HL-60/S4 treated with retinoic acid at 250 ng/mL for 4 days and 3 days (cell line): ENCODE data around the gene CNOT1.
"Not testable (repeated sequence)": the region's sequence is repeated elsewhere in the genome, so short reads cannot be mapped to it uniquely, and the experiment has no call there.

ENCODE experiments used
- in situ Hi-C: fragments of 300-500 bp; cut with MboI; formaldehyde crosslinking; loops from 2 replicates; pipeline ENCODE4 v1.7.0; 2022; ENCODE audit warnings: low sequenced_read_pairs

CNOT1 gene

DNA sequence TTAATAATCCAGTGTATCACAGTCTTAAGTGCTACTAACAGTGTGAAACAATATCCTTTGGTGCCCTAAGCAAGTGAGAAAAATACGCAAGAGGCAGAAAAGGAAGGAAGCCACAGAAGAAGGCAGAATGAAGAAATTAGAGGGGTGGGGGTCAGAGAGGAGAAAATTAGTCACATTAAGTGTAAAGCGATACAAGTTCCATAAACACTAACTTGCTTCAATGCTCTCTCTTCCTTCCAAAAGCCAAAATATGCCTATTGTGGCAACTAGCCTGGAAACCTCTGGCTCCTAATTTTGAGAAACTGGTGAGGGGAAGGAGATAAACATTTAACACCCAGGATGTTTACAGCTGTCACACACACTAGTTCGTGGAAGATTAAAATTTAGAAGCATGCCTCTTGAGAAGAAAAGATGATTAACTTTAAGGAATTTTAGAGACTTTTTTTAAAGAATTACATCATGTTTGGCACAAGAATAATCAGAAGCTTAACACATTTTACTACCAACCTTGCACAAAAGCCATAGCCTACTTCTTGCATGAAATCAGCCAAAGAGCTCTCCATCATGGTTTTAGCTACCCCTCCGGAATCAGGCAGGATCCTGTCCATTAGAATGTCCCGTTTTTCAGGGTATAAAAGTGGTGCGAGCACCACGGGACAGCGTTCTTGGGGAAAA, 44.7 kb downstream of the CNOT1 start:
- in situ Hi-C loops = loop anchor here (10.0 kb wide), 1 partner anchor 50 kb away; no protein-coding TSS in a partner anchor

- in situ Hi-C loops = loop anchor here (10.0 kb wide), 1 partner anchor 48 kb away; no protein-coding TSS in a partner anchor
Measured at GRCh38 chr16:58582971-58583765, 46.5 kb downstream of the CNOT1 start.

DNA sequence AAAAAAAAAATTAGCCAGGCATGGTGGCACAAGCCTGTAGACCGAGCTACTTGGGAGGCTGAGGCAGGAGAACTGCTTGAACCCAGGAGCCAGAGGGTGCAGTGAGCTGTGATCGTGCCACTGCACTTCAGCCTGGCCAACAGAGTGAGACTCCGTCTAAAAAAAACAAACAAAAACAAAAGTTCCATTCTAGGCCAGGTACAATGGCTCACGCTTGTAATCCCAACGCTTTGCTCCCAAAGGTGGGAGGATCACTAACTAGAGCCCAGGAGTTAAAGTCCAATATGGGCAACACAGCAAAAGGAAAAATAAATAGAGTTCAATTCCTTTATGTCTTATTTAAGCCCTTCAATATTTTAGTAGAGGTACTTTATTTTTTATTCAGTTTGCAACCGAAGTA, 47.5 kb downstream of the CNOT1 start:
- in situ Hi-C loops = loop anchor here (10.0 kb wide), 1 partner anchor 47 kb away; no protein-coding TSS in a partner anchor

DNA sequence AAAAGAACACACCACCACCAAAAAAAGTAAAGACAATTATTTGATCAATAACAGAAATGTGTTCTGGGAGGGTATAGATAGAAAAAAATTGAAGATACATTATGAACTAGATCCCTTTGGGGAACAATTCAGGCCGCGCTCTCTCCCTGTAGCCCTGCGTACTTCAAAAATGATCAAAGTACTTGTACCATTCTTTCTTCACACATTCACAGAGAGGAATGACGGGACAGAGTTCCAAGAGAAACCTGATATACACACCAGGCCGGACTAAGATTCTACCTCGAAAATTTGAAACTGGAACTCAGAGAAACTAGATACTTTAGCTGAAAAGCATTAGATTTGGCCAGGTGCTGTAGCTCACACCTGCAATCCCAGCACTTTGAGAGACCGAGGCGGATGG, 50.0 kb downstream of the CNOT1 start:
- in situ Hi-C loops = no loop called here

DNA sequence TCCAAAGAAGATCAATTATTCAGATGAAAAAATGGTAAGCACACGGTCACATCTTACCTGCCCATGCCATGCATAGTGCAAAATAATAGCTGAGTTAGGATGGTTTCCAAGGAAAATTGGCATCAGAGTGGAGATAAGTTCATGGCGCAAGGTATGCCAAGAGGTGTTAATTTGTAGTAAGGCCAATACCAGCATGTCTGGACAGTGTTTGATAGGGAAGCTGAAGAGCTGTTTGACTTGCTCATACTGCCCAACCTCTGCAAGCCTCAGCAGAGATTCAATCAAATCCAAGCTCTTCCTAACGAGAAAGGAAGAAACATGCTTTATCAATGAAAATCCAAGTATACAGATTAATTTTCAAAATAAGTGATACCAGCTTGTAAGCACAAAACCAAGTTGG, 51.0 kb downstream of the CNOT1 start:
- in situ Hi-C loops = no loop called here

DNA sequence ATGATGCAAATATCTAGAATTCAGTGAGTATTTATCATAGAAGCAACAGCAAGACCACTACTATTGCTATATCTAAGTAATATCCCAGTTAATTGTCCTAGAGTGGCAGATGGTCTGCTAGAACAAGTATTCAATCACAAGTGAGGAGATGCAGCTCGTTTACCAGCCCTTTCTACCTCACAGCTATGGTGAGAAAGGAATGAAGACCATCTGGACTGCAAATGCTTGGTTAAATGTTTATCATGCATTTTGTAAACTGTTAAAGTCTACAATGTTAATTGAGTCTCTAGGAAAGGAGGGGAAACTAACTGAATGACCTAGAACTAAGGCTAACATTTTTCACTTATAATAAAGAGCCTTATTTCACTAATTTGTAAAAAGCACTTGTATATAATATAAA, 52.5 kb downstream of the CNOT1 start:
- in situ Hi-C loops = no loop called here

DNA sequence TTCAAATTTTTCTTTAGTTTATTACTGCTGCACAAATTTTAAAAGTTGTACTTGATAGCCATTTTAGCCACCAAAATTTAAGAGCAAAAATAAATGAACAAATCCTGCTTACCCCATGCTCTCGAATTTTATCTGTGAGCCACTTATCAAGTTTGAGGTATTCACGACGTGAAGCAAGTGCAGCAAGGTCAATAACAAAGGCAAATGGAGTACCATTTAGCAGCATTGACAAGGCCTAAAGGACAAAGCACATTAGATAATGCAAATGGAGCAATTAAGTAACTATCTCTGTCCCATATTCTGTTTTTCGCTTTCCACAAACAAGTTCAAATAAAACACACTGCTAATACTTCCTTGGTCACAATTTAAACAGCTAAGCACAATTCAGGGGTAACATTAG, 54.7 kb downstream of the CNOT1 start:
- in situ Hi-C loops = no loop called here

DNA sequence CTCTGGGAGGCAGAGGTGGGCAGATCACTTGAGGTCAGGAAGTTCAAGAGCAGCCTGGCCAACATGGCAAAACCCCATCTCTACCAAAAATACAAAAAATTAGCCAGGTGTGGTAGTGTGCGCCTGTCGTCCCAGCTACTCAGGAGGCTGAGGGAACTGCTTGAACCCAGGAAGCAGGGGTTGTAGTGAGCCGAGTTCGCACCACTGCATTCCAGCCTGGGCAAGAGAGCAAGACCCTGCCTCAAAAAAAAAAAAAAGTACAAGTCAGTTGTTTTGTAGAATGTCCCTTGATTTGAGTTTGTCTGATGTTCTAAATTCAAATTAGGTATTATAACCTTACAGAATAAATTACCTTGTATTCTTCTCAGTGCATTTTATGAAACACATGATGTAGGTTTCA, 63.9 kb downstream of the CNOT1 start:
- in situ Hi-C loops = not testable (repeated sequence)

DNA sequence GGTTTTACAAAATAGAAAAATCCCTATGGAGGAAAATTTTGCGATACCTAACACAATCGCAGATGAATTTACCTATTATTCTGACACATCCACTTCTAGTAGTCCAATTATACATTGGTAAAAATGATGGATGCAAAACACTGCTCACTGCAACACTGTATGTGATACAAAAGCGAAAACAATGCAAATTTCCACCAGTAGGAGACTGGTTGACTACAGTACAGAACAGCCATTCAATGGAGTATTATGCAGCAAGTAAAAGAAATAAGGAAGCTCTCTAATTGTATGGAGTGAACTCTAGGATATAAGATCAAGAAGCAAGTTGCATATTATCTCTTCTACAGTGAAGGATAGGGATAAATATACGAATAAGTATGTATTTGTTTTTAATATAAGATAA, 65.9 kb downstream of the CNOT1 start:
- in situ Hi-C loops = no loop called here

DNA sequence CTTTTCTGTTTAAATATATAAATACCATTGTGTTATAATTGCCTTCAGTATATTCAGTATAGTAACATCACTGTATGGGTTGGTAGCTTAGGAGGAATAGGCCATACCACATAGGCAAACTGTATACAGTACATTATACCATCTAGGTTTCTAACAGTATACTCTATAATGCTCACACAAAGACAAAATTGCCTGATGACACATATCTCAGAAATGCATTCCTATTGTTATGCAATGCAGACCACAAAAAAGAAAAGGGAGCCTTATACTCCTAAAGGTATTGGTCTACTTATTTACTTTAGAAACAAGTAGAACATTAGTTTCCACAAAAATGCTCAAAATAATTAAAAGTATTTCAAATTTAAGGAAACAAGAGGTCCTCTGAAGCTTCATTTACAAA, 66.4 kb downstream of the CNOT1 start:
- in situ Hi-C loops = no loop called here

DNA sequence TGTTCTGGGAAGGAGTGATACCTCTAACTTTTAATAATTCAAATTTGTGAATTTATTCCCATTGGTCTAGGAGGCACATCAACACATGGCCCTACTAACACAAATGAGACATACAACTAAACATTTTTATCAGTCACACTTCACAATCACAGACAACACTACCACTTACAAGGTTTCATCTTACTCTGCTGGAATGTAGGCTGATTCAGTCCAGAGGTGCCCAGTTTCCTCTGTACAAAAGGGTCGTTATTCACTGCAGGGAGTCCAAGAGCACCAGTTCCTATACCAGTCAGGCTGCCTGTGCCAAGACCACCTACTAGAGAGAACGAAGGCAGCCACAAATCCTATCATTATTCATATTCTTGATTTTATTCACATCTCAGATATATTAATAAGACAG, 72.9 kb downstream of the CNOT1 start:
- in situ Hi-C loops = no loop called here

GRCh38 chr16:58551496-58551895, 78.1 kb downstream of the CNOT1 start:
- in situ Hi-C loops = no loop called here

DNA sequence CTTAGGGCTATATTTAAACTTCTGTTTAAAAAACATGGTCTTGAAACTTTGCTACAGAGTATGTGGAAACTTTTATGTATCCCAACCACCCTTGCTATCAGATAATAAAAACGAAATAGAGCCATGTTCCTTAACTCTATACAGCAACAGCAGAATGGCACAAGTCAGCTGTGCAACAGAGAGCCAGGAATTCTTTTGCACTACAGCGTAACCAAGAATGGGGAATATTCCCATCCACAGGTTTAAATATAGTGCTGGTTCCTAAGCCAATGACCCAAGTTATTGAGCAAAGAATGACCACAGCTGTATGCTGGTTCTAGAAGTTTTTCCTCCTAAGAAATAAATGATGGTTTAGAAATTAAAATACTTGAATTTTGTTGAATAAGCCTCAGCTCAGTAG, 81.2 kb downstream of the CNOT1 start:
- in situ Hi-C loops = no loop called here

- in situ Hi-C loops = no loop called here
Measured at GRCh38 chr16:58543685-58544084, 85.9 kb downstream of the CNOT1 start.

- in situ Hi-C loops = no loop called here
Measured at GRCh38 chr16:58542291-58542690, 87.3 kb downstream of the CNOT1 start.

DNA sequence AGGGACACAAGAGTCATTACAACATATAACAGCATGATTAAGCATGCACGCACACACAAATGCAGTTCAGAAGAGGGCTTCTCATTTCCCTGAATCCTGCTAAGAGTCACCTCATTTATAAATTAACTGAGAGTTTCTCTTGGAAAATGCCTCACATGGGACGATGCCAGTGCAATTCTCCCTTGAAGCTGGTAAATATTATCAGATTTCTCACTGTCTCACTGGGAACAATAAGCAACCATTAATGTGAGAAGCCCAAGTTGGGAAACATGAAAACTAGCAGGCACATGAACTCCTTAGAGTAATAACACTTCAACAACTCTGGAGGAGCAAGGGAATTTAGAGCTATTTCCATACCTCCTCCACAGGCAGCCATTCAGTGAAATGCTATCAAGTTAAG, 87.9 kb downstream of the CNOT1 start:
- in situ Hi-C loops = no loop called here

- in situ Hi-C loops = loop anchor here (10.0 kb wide), 1 partner anchor 47 kb away; no protein-coding TSS in a partner anchor
Measured at GRCh38 chr16:58537124-58537906, 92.3 kb downstream of the CNOT1 start.

DNA sequence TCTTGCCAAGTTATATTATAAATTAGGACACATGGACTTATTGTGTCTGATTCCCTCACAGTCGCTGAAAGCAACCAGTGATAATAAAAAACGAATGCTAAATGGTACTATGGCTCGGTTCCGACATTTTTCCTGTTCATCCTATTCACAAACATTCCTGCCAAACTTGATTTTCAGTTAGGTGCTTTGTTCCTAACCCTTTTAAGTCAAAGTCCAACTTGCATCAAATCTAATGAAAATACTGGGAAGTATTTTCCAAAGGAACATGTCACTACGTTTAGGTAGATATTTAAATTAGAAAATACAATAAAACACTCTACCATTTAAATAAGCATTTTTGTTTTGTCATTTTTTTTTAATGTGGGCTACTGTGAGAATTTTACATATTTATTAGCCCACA, 93.3 kb downstream of the CNOT1 start:
- in situ Hi-C loops = loop anchor here (10.0 kb wide), 1 partner anchor 49 kb away; no protein-coding TSS in a partner anchor

DNA sequence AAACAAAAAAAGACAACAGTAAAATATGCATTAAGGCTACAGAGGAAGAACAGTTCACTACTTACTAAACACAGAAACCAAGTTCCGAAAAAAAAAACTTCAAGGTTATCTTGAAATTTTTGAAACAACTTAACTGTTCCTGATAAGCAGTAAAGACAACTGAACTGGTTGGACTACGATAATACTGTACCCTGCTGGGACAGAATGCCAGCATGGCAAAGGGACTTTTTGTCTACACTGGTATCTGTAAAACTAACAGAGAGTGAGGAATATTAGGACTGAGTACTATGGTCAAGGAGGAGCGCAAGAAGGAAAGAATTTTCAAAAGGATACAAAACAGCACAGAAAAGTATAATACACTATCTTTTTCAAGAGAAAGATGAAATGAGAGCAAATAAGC, 94.5 kb downstream of the CNOT1 start:
- in situ Hi-C loops = loop anchor here (10.0 kb wide), 1 partner anchor 50 kb away; no protein-coding TSS in a partner anchor

DNA sequence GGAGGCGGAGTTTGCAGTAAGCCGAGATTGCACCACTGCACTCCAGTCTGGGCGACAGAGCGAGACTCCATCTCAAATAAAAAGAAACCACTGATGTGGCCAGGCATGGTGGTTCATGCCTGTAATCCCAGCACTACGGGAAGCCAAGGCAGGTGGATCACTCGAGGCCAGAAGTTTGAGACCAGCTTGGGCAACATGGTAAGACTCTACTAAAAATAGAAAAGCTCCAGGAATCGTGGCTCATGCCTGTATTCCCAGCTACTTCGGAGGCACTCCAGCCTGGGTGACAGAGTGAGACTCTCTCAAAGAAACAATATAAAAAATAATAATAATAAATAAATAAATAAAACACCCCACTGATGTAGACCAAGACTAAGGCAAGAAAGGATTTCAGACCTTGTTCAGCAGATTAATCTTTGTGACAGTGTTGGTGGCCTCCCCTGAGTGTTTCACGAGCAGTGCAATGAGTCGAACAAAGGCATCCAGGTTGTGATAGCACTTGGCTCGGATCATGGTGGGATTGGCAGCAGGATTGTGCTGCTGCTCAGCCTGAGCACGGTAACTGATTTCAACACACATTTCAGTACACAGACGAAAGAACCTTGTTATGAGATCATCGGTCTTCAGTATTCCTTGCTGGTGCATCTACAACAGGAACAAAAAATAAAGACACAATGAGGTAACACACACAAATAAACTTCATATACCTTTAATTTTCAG, 95.7 kb downstream of the CNOT1 start:
- in situ Hi-C loops = loop anchor here (10.0 kb wide), 1 partner anchor 51 kb away; no protein-coding TSS in a partner anchor

DNA sequence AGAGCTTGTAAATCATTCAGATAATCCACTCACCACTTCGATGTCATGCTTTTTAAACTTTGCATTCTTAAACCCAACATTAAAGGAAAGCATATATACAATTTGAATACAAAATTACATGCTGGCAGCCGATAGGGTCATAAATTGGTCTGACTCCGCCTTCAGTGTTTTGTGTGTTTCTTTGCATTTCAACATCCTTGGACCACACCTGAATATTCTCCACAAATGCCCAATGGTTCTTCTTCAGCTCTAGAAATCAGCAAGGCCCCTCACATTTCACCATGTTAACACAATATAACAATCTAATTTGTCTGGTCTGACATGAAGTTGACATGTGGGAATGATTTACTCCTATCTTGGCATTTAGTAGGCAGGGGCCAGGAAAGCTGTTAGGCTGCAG, 97.2 kb downstream of the CNOT1 start:
- in situ Hi-C loops = loop anchor here (10.0 kb wide), 1 partner anchor 52 kb away; no protein-coding TSS in a partner anchor
